MV-4-11 (cell line): Measurements from ENCODE around the gene CCDC73.
"Not testable (repeated sequence)": the region's sequence is repeated elsewhere in the genome, so short reads cannot be mapped to it uniquely, and the experiment has no call there.

Experiments
- DNase-seq: peaks from one replicate; lab custom pipeline; 2025; lab: John Stamatoyannopoulos, UW

The CCDC73 gene

GRCh38 chr11:32704775-32705174 lies 89.7 kb downstream of the CCDC73 start:
- DNase-seq, result no peak

- no peak for DNase-seq
Observed at GRCh38 chr11:32704261-32704660, 90.2 kb downstream of the CCDC73 start.

GRCh38 chr11:32701616-32702015 lies 92.8 kb downstream of the CCDC73 start:
- DNase-seq, result peak; percentile 22

GRCh38 chr11:32698579-32698978 lies 95.9 kb downstream of the CCDC73 start:
- DNase-seq, result no peak

- DNase-seq, result no peak
Observed at GRCh38 chr11:32671051-32671450, 123.4 kb downstream of the CCDC73 start.

GRCh38 chr11:32659672-32660071 lies 134.8 kb downstream of the CCDC73 start:
- DNase-seq, result no peak

- no peak for DNase-seq
Observed at GRCh38 chr11:32658639-32659406, 135.6 kb downstream of the CCDC73 start.

GRCh38 chr11:32643526-32643925 lies 150.9 kb downstream of the CCDC73 start:
- DNase-seq, result no peak

GRCh38 chr11:32641361-32641760 lies 153.1 kb downstream of the CCDC73 start:
- DNase-seq, result no peak

GRCh38 chr11:32635819-32636218 lies 158.6 kb downstream of the CCDC73 start:
- DNase-seq, result no peak

- peak; percentile 32 for DNase-seq
Observed at GRCh38 chr11:32630844-32631243, 163.6 kb downstream of the CCDC73 start.

GRCh38 chr11:32616903-32617302 lies 177.6 kb downstream of the CCDC73 start:
- DNase-seq, result no peak

- DNase-seq, result no peak
Observed at GRCh38 chr11:32615422-32615821, 179.0 kb downstream of the CCDC73 start.

- no peak for DNase-seq
Observed at GRCh38 chr11:32613500-32614151, 180.8 kb downstream of the CCDC73 start.

- no peak for DNase-seq
Observed at GRCh38 chr11:32610797-32611352, 183.6 kb downstream of the CCDC73 start.

- not testable (repeated sequence) for DNase-seq
Observed at GRCh38 chr11:32608826-32609225, 185.6 kb downstream of the CCDC73 start.

- no peak for DNase-seq
Observed at GRCh38 chr11:32606220-32606619, 188.2 kb downstream of the CCDC73 start.

- no peak for DNase-seq
Observed at GRCh38 chr11:32602657-32603415, 191.6 kb downstream of the CCDC73 start.

GRCh38 chr11:32597921-32598320 lies 196.5 kb downstream of the CCDC73 start:
- no peak for DNase-seq

GRCh38 chr11:32596114-32596513 lies 198.3 kb downstream of the CCDC73 start:
- not testable (repeated sequence) for DNase-seq

GRCh38 chr11:32594272-32594671 lies 200.2 kb downstream of the CCDC73 start:
- DNase-seq, result peak; percentile 93

- DNase-seq, result peak; percentile 26
Observed at GRCh38 chr11:32586576-32587190, 207.8 kb downstream of the CCDC73 start.
